Liver (tissue), 9 donors: Measurements from ENCODE around the gene THUMPD1. TPM values are rescaled to one million over a fixed set of nuclear protein-coding genes. Genes with fewer than 3 reads are reported as not detected.
"Not testable (repeated sequence)": the region's sequence is repeated elsewhere in the genome, so short reads cannot be mapped to it uniquely, and the experiment has no call there.

Source experiments
- DNase-seq: peaks from one replicate; pipeline ENCODE4 v3.0.0-alpha.2; 2017; ENCODE audit warnings: low spot score
- H3K27ac ChIP-seq, 2 donors: one replicate each; pipeline ENCODE4 v1.7.0; 2013; ENCODE audit warnings: inconsistent platforms in 2 of 2, low read length in 2 of 2, control low read depth in 1 of 2, low read depth in 1 of 2, mild to moderate bottlenecking in 1 of 2
- H3K27me3 ChIP-seq, 4 donors: one replicate each; pipeline versions ENCODE4 v1.6.1 to v1.7.0; 2013; ENCODE audit warnings: low read length in 3 of 4, inconsistent platforms in 1 of 4, mild to moderate bottlenecking in 1 of 4, moderate library complexity in 1 of 4; ENCODE audit not compliant: control insufficient read depth in 4 of 4, insufficient read depth in 4 of 4
- H3K36me3 ChIP-seq, 4 donors: one replicate each; pipeline versions ENCODE4 v1.6.1 to v1.7.0; 2013; ENCODE audit warnings: low read length in 3 of 4, mild to moderate bottlenecking in 3 of 4, low read depth in 1 of 4, moderate library complexity in 1 of 4; ENCODE audit not compliant: control insufficient read depth in 4 of 4, insufficient read depth in 3 of 4
- H3K4me1 ChIP-seq, 4 donors: one replicate each; pipeline versions ENCODE4 v1.6.1 to v1.7.0; 2013; ENCODE audit warnings: low read length in 3 of 4, mild to moderate bottlenecking in 3 of 4, moderate library complexity in 1 of 4; ENCODE audit not compliant: control insufficient read depth in 4 of 4, insufficient read depth in 4 of 4
- H3K4me3 ChIP-seq, 3 donors: one replicate each; pipeline versions ENCODE4 v1.6.1 to v1.7.0; 2013; ENCODE audit warnings: low read length in 3 of 3, control low read depth in 1 of 3, low read depth in 1 of 3, mild to moderate bottlenecking in 1 of 3
- H3K9ac ChIP-seq, 2 donors: one replicate each; pipeline ENCODE4 v1.7.0; 2013; ENCODE audit warnings: low read length in 2 of 2, mild to moderate bottlenecking in 2 of 2, moderate library complexity in 2 of 2, control low read depth in 1 of 2, low read depth in 1 of 2
- H3K9me3 ChIP-seq, 4 donors: one replicate each; pipeline versions ENCODE4 v1.6.1 to v1.7.0; 2013; ENCODE audit warnings: low read length in 3 of 4; ENCODE audit not compliant: control insufficient read depth in 4 of 4
- EGR1 ChIP-seq, 2 donors: IDR thresholded peaks; 2 replicates each; pipeline ENCODE4 v1.6.1; 2016 to 2018; ENCODE audit warnings: antibody characterized with exemption in 2 of 2, low read depth in 2 of 2
- FOXA1 ChIP-seq: IDR thresholded peaks from 2 replicates; pipeline ENCODE4 v1.6.1; 2016; ENCODE audit warnings: antibody characterized with exemption
- FOXA2 ChIP-seq: IDR thresholded peaks from 2 replicates; pipeline ENCODE4 v1.6.1; 2016; ENCODE audit warnings: antibody characterized with exemption
- GABPA ChIP-seq, 2 donors: IDR thresholded peaks in 1 of 2; conservative IDR thresholded peaks in 1 of 2; 2 replicates each; pipeline ENCODE4 v1.6.1; 2016; ENCODE audit warnings: antibody characterized with exemption in 2 of 2, mild to moderate bottlenecking in 1 of 2, moderate library complexity in 1 of 2
- HNF4A ChIP-seq, 2 donors: conservative IDR thresholded peaks; 2 replicates each; pipeline ENCODE4 v1.6.1; 2016; ENCODE audit warnings: antibody characterized with exemption in 2 of 2, mild to moderate bottlenecking in 2 of 2
- HNF4G ChIP-seq: IDR thresholded peaks from 2 replicates; pipeline ENCODE4 v1.6.1; 2016; ENCODE audit warnings: antibody characterized with exemption
- JUND ChIP-seq, 2 donors: IDR thresholded peaks; 2 replicates each; pipeline ENCODE4 v1.6.1; 2016; ENCODE audit warnings: antibody characterized with exemption in 2 of 2
- NR2F2 ChIP-seq: IDR thresholded peaks from 2 replicates; pipeline ENCODE4 v1.6.1; 2016; ENCODE audit warnings: antibody characterized with exemption
- RAD21 ChIP-seq, 2 donors: IDR thresholded peaks; 2 replicates each; pipeline ENCODE4 v1.6.1; 2016; ENCODE audit warnings: antibody characterized with exemption in 2 of 2, mild to moderate bottlenecking in 2 of 2
- RXRA ChIP-seq, 2 donors: IDR thresholded peaks; 2 replicates each; pipeline ENCODE4 v1.6.1; 2017 to 2018; ENCODE audit warnings: antibody characterized with exemption in 2 of 2, mild to moderate bottlenecking in 1 of 2
- SP1 ChIP-seq: IDR thresholded peaks from 2 replicates; pipeline ENCODE4 v1.6.1; 2018; ENCODE audit warnings: antibody characterized with exemption, mild to moderate bottlenecking
- TAF1 ChIP-seq: conservative IDR thresholded peaks from 2 replicates; pipeline ENCODE4 v1.6.1; 2016; ENCODE audit warnings: antibody characterized with exemption, mild to moderate bottlenecking
- YY1 ChIP-seq: IDR thresholded peaks from 2 replicates; pipeline ENCODE4 v1.6.1; 2016; ENCODE audit warnings: antibody characterized with exemption, mild to moderate bottlenecking
- WGBS: extraction: QIAGEN DNeasy Blood & Tissue Kit; methylation state at CpG from one replicate; pipeline ENCODE4 v1.1.7; 2013; 5-methylcytosine and 5-hydroxymethylcytosine counted together
- polyA plus RNA-seq, 2 donors: library from polyadenylated mRNA; stranded (reverse) in 1 of 2; unstranded in 1 of 2; fragments of 200-250 nt in 1 of 2; fragments of >200 nt in 1 of 2; fragmentation: Nextera tagmentation in 1 of 2; extraction: Ambion mirVana in 1 of 2; gene quantifications; one replicate each; pipeline versions ENCODE4 v1.2.1 to v1.2.3, GENCODE V29; 2013 to 2015
- total RNA-seq, 2 donors: library from RNA; depleted of rRNA; stranded (reverse); fragments of >200 nt; gene quantifications; one replicate each; pipeline ENCODE4 v1.2.3, GENCODE V29; 2014
- TF ChIP-seq, protein P1 (sequence below): fragments of 150-350 bp; IDR thresholded peaks from 2 replicates; pipeline ENCODE4 v1.5.1; 2017; ENCODE audit warnings: improper control_type of control experiment, low read depth, low read length; ENCODE audit not compliant: missing input control
- TF ChIP-seq, protein P2 (sequence below): IDR thresholded peaks from 2 replicates; pipeline ENCODE4 v1.6.1; 2016; ENCODE audit warnings: antibody characterized with exemption
- TF ChIP-seq, protein P3 (sequence below): IDR thresholded peaks from 2 replicates; pipeline ENCODE4 v1.6.1; 2016; ENCODE audit warnings: antibody characterized with exemption
- TF ChIP-seq, protein P4 (sequence below): IDR thresholded peaks from 2 replicates; pipeline ENCODE4 v1.6.1; 2016; ENCODE audit warnings: antibody characterized with exemption
- TF ChIP-seq, protein P5 (sequence below): IDR thresholded peaks from 2 replicates; pipeline ENCODE4 v1.6.1; 2016; ENCODE audit warnings: antibody characterized with exemption, mild to moderate bottlenecking
- donor health status: healthy.
- donor health status: healthy.
- donor health status: healthy.
- donor health status: healthy.
- donor health status: healthy.

Gene THUMPD1
- total and polyA plus RNA-seq, 4 donors, result 10.1 to 42.8 (median 26.8) TPM

DNA sequence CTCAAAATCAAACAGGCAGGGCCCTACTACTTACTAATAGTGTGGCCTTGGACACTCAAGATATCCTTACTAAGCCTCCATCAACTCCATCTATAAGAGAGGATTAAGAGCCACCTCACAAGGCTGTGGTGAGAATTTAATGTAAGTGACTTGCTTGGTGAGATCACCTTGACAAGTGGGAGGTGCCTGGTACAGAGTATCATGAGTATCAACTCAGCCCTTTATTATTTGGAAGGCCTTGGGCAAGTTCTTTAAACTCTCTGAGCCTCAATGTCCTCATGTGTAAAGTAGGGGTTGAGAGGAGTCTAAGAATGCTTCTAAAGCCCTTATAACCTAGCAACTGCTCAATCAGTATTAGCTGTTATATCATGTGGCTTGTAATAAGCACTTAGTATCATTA lies 15.0 kb downstream of the THUMPD1 start:
- H3K9ac ChIP-seq, result no peak overlapping the region
- no peak for TF ChIP-seq GABPA (IDR thresholded peaks at IDR 0.05 in 1 of 2, conservative IDR thresholded peaks at IDR 0.05 in 1 of 2)
- TF ChIP-seq, protein P1, sequence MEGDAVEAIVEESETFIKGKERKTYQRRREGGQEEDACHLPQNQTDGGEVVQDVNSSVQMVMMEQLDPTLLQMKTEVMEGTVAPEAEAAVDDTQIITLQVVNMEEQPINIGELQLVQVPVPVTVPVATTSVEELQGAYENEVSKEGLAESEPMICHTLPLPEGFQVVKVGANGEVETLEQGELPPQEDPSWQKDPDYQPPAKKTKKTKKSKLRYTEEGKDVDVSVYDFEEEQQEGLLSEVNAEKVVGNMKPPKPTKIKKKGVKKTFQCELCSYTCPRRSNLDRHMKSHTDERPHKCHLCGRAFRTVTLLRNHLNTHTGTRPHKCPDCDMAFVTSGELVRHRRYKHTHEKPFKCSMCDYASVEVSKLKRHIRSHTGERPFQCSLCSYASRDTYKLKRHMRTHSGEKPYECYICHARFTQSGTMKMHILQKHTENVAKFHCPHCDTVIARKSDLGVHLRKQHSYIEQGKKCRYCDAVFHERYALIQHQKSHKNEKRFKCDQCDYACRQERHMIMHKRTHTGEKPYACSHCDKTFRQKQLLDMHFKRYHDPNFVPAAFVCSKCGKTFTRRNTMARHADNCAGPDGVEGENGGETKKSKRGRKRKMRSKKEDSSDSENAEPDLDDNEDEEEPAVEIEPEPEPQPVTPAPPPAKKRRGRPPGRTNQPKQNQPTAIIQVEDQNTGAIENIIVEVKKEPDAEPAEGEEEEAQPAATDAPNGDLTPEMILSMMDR, result no peak
- no peak for TF ChIP-seq HNF4G
- TF ChIP-seq, protein P2, sequence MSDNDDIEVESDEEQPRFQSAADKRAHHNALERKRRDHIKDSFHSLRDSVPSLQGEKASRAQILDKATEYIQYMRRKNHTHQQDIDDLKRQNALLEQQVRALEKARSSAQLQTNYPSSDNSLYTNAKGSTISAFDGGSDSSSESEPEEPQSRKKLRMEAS, result no peak
- no peak for TF ChIP-seq JUND (IDR thresholded peaks at IDR 0.05)
- TF ChIP-seq RAD21 (IDR thresholded peaks at IDR 0.05), result no peak
- no peak for TF ChIP-seq HNF4A (conservative IDR thresholded peaks at IDR 0.05)
- TF ChIP-seq FOXA2, result no peak
- TF ChIP-seq, protein P3, sequence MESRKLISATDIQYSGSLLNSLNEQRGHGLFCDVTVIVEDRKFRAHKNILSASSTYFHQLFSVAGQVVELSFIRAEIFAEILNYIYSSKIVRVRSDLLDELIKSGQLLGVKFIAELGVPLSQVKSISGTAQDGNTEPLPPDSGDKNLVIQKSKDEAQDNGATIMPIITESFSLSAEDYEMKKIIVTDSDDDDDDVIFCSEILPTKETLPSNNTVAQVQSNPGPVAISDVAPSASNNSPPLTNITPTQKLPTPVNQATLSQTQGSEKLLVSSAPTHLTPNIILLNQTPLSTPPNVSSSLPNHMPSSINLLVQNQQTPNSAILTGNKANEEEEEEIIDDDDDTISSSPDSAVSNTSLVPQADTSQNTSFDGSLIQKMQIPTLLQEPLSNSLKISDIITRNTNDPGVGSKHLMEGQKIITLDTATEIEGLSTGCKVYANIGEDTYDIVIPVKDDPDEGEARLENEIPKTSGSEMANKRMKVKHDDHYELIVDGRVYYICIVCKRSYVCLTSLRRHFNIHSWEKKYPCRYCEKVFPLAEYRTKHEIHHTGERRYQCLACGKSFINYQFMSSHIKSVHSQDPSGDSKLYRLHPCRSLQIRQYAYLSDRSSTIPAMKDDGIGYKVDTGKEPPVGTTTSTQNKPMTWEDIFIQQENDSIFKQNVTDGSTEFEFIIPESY, result no peak
- TF ChIP-seq, protein P4, sequence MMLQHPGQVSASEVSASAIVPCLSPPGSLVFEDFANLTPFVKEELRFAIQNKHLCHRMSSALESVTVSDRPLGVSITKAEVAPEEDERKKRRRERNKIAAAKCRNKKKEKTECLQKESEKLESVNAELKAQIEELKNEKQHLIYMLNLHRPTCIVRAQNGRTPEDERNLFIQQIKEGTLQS, result no peak
- no peak for TF ChIP-seq TAF1
- TF ChIP-seq, protein P5, sequence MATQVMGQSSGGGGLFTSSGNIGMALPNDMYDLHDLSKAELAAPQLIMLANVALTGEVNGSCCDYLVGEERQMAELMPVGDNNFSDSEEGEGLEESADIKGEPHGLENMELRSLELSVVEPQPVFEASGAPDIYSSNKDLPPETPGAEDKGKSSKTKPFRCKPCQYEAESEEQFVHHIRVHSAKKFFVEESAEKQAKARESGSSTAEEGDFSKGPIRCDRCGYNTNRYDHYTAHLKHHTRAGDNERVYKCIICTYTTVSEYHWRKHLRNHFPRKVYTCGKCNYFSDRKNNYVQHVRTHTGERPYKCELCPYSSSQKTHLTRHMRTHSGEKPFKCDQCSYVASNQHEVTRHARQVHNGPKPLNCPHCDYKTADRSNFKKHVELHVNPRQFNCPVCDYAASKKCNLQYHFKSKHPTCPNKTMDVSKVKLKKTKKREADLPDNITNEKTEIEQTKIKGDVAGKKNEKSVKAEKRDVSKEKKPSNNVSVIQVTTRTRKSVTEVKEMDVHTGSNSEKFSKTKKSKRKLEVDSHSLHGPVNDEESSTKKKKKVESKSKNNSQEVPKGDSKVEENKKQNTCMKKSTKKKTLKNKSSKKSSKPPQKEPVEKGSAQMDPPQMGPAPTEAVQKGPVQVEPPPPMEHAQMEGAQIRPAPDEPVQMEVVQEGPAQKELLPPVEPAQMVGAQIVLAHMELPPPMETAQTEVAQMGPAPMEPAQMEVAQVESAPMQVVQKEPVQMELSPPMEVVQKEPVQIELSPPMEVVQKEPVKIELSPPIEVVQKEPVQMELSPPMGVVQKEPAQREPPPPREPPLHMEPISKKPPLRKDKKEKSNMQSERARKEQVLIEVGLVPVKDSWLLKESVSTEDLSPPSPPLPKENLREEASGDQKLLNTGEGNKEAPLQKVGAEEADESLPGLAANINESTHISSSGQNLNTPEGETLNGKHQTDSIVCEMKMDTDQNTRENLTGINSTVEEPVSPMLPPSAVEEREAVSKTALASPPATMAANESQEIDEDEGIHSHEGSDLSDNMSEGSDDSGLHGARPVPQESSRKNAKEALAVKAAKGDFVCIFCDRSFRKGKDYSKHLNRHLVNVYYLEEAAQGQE, result no peak
- no peak for TF ChIP-seq FOXA1
- TF ChIP-seq RXRA (IDR thresholded peaks at IDR 0.05), result no peak
- TF ChIP-seq EGR1 (IDR thresholded peaks at IDR 0.05; ENCODE audit: low read depth in 2 of 2), result no peak
- TF ChIP-seq SP1, result no peak
- TF ChIP-seq NR2F2, result no peak
- TF ChIP-seq YY1, result no peak
- no peaks in the 10 kb centered on the region for H3K27me3 ChIP-seq
- no peaks in the 10 kb centered on the region for H3K9me3 ChIP-seq
- H3K36me3 ChIP-seq, result peaks cover 0 to 2% (median 0%) of the 10 kb centered on the region in 4 donors
- no peaks in the 10 kb centered on the region for H3K4me1 ChIP-seq
- no peak for DNase-seq
- H3K4me3 ChIP-seq, result no peak overlapping the region
- H3K27ac ChIP-seq, result no peak overlapping the region

DNA sequence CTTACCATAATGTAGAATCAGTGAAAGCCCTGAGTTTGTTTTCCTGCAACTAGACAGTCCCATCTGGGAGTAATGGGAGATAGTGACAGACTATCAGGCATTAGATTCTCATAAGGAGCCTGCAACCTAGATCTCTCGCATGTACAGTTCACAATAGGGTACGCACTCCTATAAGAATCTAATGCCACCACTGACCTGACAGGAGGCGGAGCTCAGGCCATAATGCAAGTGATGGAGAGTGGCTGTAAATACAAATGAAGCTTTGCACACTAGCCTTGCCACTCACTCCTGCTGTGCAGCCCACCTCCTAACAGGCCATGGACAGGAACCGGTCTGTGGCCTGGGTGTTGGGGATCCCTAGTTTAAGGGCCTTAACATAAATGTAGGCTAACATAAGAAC lies 21.4 kb downstream of the THUMPD1 start:
- Histone ChIP-seq H3K27me3 (no peaks in the 10 kb centered on the region), H3K9me3 (no peaks in the 10 kb centered on the region), H3K4me1 (no peaks in the 10 kb centered on the region), H3K36me3 (no peaks in the 10 kb centered on the region), H3K4me3 (no peak overlapping the region), H3K9ac (no peak overlapping the region), H3K27ac (no peak overlapping the region)
- DNase-seq, result no peak
- WGBS, result 94% methylated on average over 4 of the region's 4 CpGs
- TF ChIP-seq GABPA (IDR thresholded peaks at IDR 0.05 in 1 of 2, conservative IDR thresholded peaks at IDR 0.05 in 1 of 2) (no peak), RAD21 (IDR thresholded peaks at IDR 0.05) (no peak), TAF1 (no peak), SP1 (no peak), NR2F2 (no peak), HNF4G (no peak)
- TF ChIP-seq, protein P5, result no peak
- TF ChIP-seq, protein P2, result no peak

DNA sequence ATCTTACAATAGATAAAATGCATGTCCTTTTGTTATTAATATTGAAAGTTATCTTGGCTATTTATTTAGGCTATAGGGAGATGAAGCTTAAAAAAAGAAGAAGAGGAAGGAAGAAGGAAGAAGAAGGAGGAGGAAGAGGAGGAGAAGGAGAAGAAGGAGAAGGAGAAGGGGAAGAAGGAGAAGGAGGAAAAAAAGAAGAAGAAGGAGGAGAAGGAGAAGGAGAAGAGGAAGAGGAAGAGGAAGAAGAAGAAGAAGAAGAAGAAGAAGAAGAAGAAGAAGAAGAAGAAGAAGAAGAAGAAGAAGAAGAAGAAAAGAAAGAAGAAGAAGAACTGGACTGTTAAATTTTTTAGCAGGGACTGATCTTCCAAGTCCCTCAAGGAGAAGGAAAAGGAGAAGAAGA lies 23.9 kb downstream of the THUMPD1 start:
- H3K27me3 ChIP-seq, H3K9ac ChIP-seq, DNase-seq: not testable (repeated sequence)

More for the DNA sequence above, 23.9 kb downstream of the THUMPD1 start:
- not testable (repeated sequence) for H3K4me1 ChIP-seq, H3K4me3 ChIP-seq, H3K27ac ChIP-seq, H3K9me3 ChIP-seq, H3K36me3 ChIP-seq
